Neutrophil (primary cell): ENCODE data around the gene COL1A1.

Source experiments
- H3K27ac ChIP-seq: fragments of 200-600 bp; sonication (generic); 2 replicates; pipeline ENCODE4 v1.5.1; 2016; ENCODE audit warnings: mild to moderate bottlenecking, moderate library complexity
- H3K27me3 ChIP-seq: fragments of 200-600 bp; sonication (generic); 2 replicates; pipeline ENCODE4 v1.6.0; 2016; ENCODE audit warnings: mild to moderate bottlenecking
- H3K36me3 ChIP-seq: fragments of 200-600 bp; sonication (generic); 2 replicates; pipeline ENCODE4 v1.5.1; 2017
- H3K4me1 ChIP-seq, 2 experiments: fragments of 200-600 bp in 1 of 2; sonication (generic) in 1 of 2; 1 replicate in 1 of 2; 2 replicates in 1 of 2; pipeline versions ENCODE4 v1.5.1 to v1.6.1; 2013 to 2016; ENCODE audit warnings: low read depth in 1 of 2, low read length in 1 of 2, mild to moderate bottlenecking in 1 of 2, moderate library complexity in 1 of 2; ENCODE audit not compliant: control insufficient read depth in 1 of 2, insufficient read depth in 1 of 2
- H3K4me3 ChIP-seq, 2 experiments: fragments of 200-600 bp in 1 of 2; sonication (generic) in 1 of 2; 1 replicate in 1 of 2; 2 replicates in 1 of 2; pipeline ENCODE4 v1.5.1; 2013 to 2016; ENCODE audit warnings: low read depth in 1 of 2, low read length in 1 of 2, mild to moderate bottlenecking in 1 of 2, moderate library complexity in 1 of 2
- H3K9me3 ChIP-seq: fragments of 200-600 bp; sonication (generic); 2 replicates; pipeline ENCODE4 v1.5.1; 2016
- CTCF ChIP-seq: fragments of 200-600 bp; sonication (generic); IDR thresholded peaks from 2 replicates; pipeline ENCODE4 v1.5.1; 2016; ENCODE audit warnings: antibody characterized with exemption

COL1A1 gene

GRCh38 chr17:50239937-50240336, 38.5 kb upstream of the COL1A1 start:
- Histone ChIP-seq H3K4me3 (no peak overlapping the region), H3K27ac (no peak overlapping the region), H3K4me1 (no peaks in the 10 kb centered on the region), H3K36me3 (no peaks in the 10 kb centered on the region), H3K27me3 (peaks cover 56% of the 10 kb centered on the region), H3K9me3 (no peaks in the 10 kb centered on the region)
- no peak for TF ChIP-seq CTCF

GRCh38 chr17:50238601-50239280, 37.3 kb upstream of the COL1A1 start:
- Histone ChIP-seq H3K27me3 (peaks cover 63% of the 10 kb centered on the region), H3K4me3 (no peak overlapping the region), H3K27ac (no peak overlapping the region), H3K36me3 (no peaks in the 10 kb centered on the region), H3K4me1 (no peaks in the 10 kb centered on the region), H3K9me3 (peaks cover 3% of the 10 kb centered on the region)
- TF ChIP-seq CTCF, result no peak

GRCh38 chr17:50237901-50238300, 36.5 kb upstream of the COL1A1 start:
- Histone ChIP-seq H3K27me3 (peaks cover 68% of the 10 kb centered on the region), H3K27ac (no peak overlapping the region), H3K36me3 (no peaks in the 10 kb centered on the region), H3K4me3 (no peak overlapping the region), H3K4me1 (no peaks in the 10 kb centered on the region), H3K9me3 (peaks cover 3% of the 10 kb centered on the region)
- no peak for TF ChIP-seq CTCF

- no peaks in the 10 kb centered on the region for H3K36me3 ChIP-seq
- H3K27me3 ChIP-seq, result peaks cover 59% of the 10 kb centered on the region
- H3K4me3 ChIP-seq, result no peak overlapping the region
- no peak overlapping the region for H3K27ac ChIP-seq
- TF ChIP-seq CTCF, result no peak
- peaks cover 3% of the 10 kb centered on the region for H3K9me3 ChIP-seq
- H3K4me1 ChIP-seq, result no peaks in the 10 kb centered on the region
Observed at GRCh38 chr17:50234581-50234980, 33.1 kb upstream of the COL1A1 start.

GRCh38 chr17:50225701-50226240, 24.3 kb upstream of the COL1A1 start:
- Histone ChIP-seq H3K27me3 (no peaks in the 10 kb centered on the region), H3K4me3 (no peak overlapping the region), H3K36me3 (no peaks in the 10 kb centered on the region), H3K9me3 (no peaks in the 10 kb centered on the region), H3K4me1 (peaks cover 11 to 13% of the 10 kb centered on the region in 2 experiments), H3K27ac (no peak overlapping the region)
- no peak for TF ChIP-seq CTCF
